Tibial nerve (tissue), 4 donors: ENCODE measurements around the gene SDCBP2. TPM values are rescaled to one million over a fixed set of nuclear protein-coding genes. Genes with fewer than 3 reads are reported as not detected.

ENCODE experiments used
- DNase-seq, 2 donors: peaks; one replicate each; pipeline ENCODE4 v3.0.0-alpha.2; 2019; ENCODE audit warnings: low spot score in 2 of 2
- H3K27ac ChIP-seq, 4 donors: fragments of 200-600 bp; sonication (generic) in 3 of 4; one replicate each; pipeline ENCODE4 v1.5.1; 2017 to 2019; ENCODE audit warnings: mild to moderate bottlenecking in 1 of 4
- H3K27me3 ChIP-seq, 2 donors: fragments of 200-600 bp; sonication (generic) in 1 of 2; one replicate each; pipeline versions ENCODE4 v1.5.1 to v1.6.0; 2017 to 2019
- H3K36me3 ChIP-seq, 3 donors: fragments of 200-600 bp; sonication (generic); one replicate each; pipeline ENCODE4 v1.5.1; 2018 to 2019
- H3K4me1 ChIP-seq, 4 donors: fragments of 200-600 bp; sonication (generic) in 3 of 4; one replicate each; pipeline ENCODE4 v1.5.1; 2017 to 2019
- H3K4me3 ChIP-seq, 4 donors: fragments of 200-600 bp; sonication (generic) in 3 of 4; one replicate each; pipeline ENCODE4 v1.5.1; 2017 to 2019; ENCODE audit warnings: mild to moderate bottlenecking in 1 of 4, moderate library complexity in 1 of 4
- H3K9me3 ChIP-seq, 4 donors: fragments of 200-600 bp; sonication (generic) in 3 of 4; one replicate each; pipeline ENCODE4 v1.5.1; 2017 to 2019
- EP300 ChIP-seq, 2 donors: sonication (generic); formaldehyde crosslinking; IDR thresholded peaks; one replicate each; pipeline ENCODE4 v1.6.1; 2017; ENCODE audit warnings: antibody characterized with exemption in 2 of 2, mild to moderate bottlenecking in 1 of 2
- POLR2A ChIP-seq, 2 donors: fragments of 450-650 bp; IDR thresholded peaks; one replicate each; pipeline ENCODE4 v1.6.1; 2017; ENCODE audit warnings: antibody characterized with exemption in 2 of 2, mild to moderate bottlenecking in 2 of 2, moderate library complexity in 2 of 2
- WGBS, 2 donors: methylation state at CpG; one replicate each; pipeline ENCODE4 v1.1.5; 2018; 5-methylcytosine and 5-hydroxymethylcytosine counted together
- total RNA-seq, 4 donors: library from RNA; depleted of rRNA; stranded (reverse); fragments of >200 nt; gene quantifications; one replicate each; pipeline ENCODE4 v1.1.0, GENCODE V29; 2016
- TF ChIP-seq, protein P1 (sequence below), 5 experiments: fragments of 200-600 bp in 3 of 5; fragments of 450-650 bp in 2 of 5; sonication (generic) in 3 of 5; IDR thresholded peaks; one replicate each; pipeline ENCODE4 v1.5.1; 2016 to 2019; ENCODE audit warnings: antibody characterized with exemption in 5 of 5, mild to moderate bottlenecking in 3 of 5, moderate library complexity in 2 of 5

Gene SDCBP2
- total RNA-seq, 4 donors from 2014 or later = 1.9 to 4.2 (median 2.9) TPM

DNA sequence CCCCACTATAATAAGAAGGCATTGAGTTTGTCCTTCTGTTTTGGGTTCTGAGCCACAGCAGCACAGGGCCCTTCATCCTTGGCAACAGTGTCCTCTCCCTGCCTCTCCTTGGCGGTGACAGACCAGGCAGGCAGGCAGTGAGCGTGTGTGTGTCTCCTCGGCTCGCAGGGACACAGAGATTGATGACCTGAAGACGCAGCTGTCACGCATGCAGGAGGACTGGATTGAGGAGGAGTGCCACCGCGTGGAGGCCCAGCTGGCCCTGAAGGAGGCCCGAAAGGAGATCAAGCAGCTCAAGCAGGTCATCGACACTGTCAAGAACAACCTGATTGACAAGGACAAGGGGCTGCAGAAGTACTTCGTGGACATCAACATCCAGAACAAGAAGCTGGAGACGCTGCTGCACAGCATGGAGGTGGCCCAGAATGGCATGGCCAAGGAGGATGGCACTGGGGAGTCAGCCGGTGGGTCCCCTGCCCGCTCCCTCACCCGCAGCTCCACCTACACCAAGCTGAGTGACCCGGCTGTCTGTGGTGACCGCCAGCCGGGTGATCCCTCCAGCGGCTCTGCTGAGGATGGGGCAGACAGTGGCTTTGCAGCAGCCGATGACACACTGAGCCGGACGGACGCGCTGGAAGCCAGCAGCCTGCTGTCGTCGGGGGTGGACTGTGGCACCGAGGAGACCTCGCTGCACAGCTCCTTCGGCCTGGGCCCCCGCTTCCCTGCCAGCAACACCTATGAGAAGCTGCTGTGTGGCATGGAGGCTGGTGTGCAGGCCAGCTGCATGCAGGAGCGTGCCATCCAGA lies 24.0 kb downstream of the SDCBP2 start:
- Histone ChIP-seq H3K27me3 (no peaks in the 10 kb centered on the region), H3K4me1 (no peaks in the 10 kb centered on the region), H3K36me3 (peaks cover 0 to 20% (median 0%) of the 10 kb centered on the region in 3 donors), H3K9me3 (no peaks in the 10 kb centered on the region), H3K4me3 (no peak overlapping the region), H3K27ac (no peak overlapping the region)
- TF ChIP-seq EP300 (IDR thresholded peaks at IDR 0.05) (no peak), POLR2A (IDR thresholded peaks at IDR 0.05) (no peak)
- TF ChIP-seq, protein P1, sequence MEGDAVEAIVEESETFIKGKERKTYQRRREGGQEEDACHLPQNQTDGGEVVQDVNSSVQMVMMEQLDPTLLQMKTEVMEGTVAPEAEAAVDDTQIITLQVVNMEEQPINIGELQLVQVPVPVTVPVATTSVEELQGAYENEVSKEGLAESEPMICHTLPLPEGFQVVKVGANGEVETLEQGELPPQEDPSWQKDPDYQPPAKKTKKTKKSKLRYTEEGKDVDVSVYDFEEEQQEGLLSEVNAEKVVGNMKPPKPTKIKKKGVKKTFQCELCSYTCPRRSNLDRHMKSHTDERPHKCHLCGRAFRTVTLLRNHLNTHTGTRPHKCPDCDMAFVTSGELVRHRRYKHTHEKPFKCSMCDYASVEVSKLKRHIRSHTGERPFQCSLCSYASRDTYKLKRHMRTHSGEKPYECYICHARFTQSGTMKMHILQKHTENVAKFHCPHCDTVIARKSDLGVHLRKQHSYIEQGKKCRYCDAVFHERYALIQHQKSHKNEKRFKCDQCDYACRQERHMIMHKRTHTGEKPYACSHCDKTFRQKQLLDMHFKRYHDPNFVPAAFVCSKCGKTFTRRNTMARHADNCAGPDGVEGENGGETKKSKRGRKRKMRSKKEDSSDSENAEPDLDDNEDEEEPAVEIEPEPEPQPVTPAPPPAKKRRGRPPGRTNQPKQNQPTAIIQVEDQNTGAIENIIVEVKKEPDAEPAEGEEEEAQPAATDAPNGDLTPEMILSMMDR (IDR thresholded peaks at IDR 0.05) = no peak
- 85 to 91% methylated on average over 25 to 29 of the region's 31 CpGs for WGBS, 2 donors
- no peak for DNase-seq

DNA sequence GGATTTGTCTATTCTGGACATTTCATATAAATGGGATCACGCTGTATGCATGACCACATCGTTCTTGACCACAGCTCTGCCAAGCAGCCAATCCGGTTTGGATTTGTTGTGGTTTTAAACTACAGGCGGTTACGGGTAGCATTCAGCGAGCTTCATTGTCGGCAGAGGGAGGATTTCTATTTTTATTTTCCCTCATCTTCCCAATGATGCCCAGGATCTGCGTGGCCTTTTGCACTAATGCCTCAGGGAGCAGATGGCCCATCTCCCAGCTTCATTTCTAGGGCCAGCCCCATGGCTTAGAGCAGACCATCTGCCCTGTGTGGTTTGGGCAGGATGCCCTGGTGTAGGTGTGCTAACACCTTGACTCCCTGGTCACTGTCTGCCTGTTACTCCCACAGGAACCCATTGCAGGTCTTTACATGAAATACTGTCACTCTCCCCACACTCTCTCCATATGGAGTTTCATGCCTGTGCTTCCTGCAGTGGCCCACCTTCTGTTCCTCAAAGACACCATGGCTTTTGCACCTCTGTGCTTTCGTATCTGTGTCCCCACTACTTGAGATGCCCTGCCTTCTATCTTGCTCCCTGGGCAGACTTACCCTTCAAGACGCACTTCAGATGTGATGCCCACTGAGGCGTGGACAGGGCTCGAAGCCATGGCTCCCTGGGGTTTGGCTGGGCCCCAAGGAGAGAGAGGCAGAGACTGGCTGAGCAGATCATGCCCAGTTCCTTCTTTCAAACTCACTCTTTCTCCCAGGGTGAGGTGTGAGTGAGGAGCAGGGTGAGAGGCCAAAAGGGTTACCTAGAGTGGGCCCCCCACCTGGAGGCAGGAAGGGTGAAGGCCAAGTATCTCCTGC lies 26.0 kb downstream of the SDCBP2 start:
- TF ChIP-seq POLR2A (IDR thresholded peaks at IDR 0.05) (no peak), EP300 (IDR thresholded peaks at IDR 0.05) (no peak)
- TF ChIP-seq, protein P1 (IDR thresholded peaks at IDR 0.05) = no peak
- no peaks in the 10 kb centered on the region for H3K4me1 ChIP-seq
- H3K27ac ChIP-seq = no peak overlapping the region
- H3K27me3 ChIP-seq = no peaks in the 10 kb centered on the region
- DNase-seq = no peak
- no peaks in the 10 kb centered on the region for H3K9me3 ChIP-seq
- peaks cover 0 to 19% (median 0%) of the 10 kb centered on the region in 3 donors for H3K36me3 ChIP-seq
- H3K4me3 ChIP-seq = no peak overlapping the region
- WGBS, 2 donors = 78 to 84% methylated on average over 12 of the region's 12 CpGs

DNA sequence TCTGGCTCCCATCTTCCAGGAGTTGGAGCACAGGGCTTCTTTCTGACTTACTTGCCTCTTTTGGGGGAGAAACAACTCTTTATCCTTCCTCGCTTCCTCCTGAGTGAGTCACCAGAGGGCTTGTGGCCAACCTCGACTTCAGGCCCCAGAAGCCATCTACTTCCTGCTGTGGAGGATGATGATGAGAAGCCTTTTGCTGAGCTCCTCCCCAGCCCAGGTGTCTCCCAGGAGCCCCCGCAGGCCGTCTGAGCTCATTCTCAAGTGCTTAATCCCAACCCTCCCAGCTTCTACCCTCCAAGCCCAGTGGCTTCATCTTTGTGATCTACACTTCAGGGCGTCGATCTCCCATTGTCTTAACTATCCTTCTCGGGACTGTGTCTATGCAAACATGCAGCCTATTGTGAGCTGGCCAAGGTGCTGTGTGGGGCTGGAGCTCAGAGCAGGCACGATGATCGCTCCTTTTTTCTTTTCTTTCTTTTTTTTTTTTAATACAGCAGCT lies 27.9 kb downstream of the SDCBP2 start:
- DNase-seq = no peak
- 63 to 71% methylated on average over 9 of the region's 9 CpGs for WGBS, 2 donors
- no peaks in the 10 kb centered on the region for H3K27me3 ChIP-seq

DNA sequence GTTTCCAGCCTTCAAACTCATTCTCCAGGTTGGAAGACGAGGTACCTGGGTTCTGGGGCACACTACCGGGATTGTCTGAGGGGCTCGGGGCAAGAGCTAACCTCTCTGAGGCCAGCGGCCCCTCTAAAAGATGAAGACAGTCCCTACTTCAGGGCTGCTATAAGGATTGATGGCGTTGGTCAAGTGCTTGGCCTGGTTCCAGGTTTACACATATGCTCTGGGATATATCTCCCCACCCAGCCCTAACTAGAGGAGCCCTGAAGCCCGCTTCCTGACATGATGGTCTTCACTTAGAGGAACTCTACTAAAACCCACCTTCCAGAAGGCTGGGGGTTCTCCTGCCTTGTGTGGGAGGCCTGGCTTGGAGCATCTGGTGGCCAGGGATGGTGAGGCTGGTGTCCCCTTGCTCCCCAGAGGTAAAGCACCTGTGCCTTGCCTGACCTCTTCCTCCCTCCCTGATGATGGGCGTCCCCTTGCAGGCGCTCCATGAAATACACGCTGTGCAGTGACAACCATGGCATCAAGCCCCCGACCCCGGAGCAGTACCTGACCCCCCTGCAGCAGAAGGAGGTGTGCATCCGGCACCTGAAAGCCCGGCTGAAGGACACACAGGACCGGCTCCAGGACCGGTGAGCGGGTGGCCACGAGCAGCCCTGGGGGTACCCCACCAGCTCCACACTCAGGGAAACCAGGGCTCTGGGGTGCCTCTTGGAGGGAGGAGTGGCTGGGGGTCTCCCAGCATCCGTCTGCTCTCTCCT lies 28.7 kb downstream of the SDCBP2 start:
- DNase-seq = no peak
- Histone ChIP-seq H3K27ac (no peak overlapping the region), H3K36me3 (peaks cover 0 to 11% (median 0%) of the 10 kb centered on the region in 3 donors), H3K4me1 (no peaks in the 10 kb centered on the region), H3K27me3 (no peaks in the 10 kb centered on the region), H3K4me3 (no peak overlapping the region), H3K9me3 (no peaks in the 10 kb centered on the region)
- 90 to 92% methylated on average over 12 to 17 of the region's 18 CpGs for WGBS, 2 donors
- TF ChIP-seq, protein P1 (IDR thresholded peaks at IDR 0.05) = no peak
- TF ChIP-seq EP300 (IDR thresholded peaks at IDR 0.05) (no peak), POLR2A (IDR thresholded peaks at IDR 0.05) (no peak)

More for the DNA sequence above, 27.9 kb downstream of the SDCBP2 start:
- Histone ChIP-seq H3K36me3 (peaks cover 0 to 16% (median 0%) of the 10 kb centered on the region in 3 donors), H3K4me1 (no peaks in the 10 kb centered on the region), H3K9me3 (no peaks in the 10 kb centered on the region), H3K27ac (no peak overlapping the region), H3K4me3 (no peak overlapping the region)
- TF ChIP-seq EP300 (IDR thresholded peaks at IDR 0.05) = no peak
- TF ChIP-seq, protein P1 (IDR thresholded peaks at IDR 0.05) = no peak
- TF ChIP-seq POLR2A (IDR thresholded peaks at IDR 0.05) = no peak
